ENCODE data around the gene PDE4D.
"Not testable (repeated sequence)": the region's sequence is repeated elsewhere in the genome, so short reads cannot be mapped to it uniquely, and the experiment has no call there.

The PDE4D gene

GRCh38 chr5:59799668-59800346 lies 93.7 kb downstream of the PDE4D start:
- no peak for DNase-seq (ENCODE audit: low read depth)

- no peak for DNase-seq (ENCODE audit: low read depth)
Measured at GRCh38 chr5:59798862-59799667, 94.5 kb downstream of the PDE4D start.

GRCh38 chr5:59795141-59795540 lies 98.4 kb downstream of the PDE4D start:
- no peak for DNase-seq (ENCODE audit: low read depth)

- DNase-seq (ENCODE audit: low read depth) = no peak
Measured at GRCh38 chr5:59792983-59793585, 100.4 kb downstream of the PDE4D start.

GRCh38 chr5:59791617-59792016 lies 101.9 kb downstream of the PDE4D start:
- DNase-seq (ENCODE audit: low read depth) = no peak

- no peak for DNase-seq (ENCODE audit: low read depth)
Measured at GRCh38 chr5:59790776-59791475, 102.6 kb downstream of the PDE4D start.

GRCh38 chr5:59790376-59790775 lies 103.2 kb downstream of the PDE4D start:
- DNase-seq (ENCODE audit: low read depth) = no peak

- DNase-seq (ENCODE audit: low read depth) = no peak
Measured at GRCh38 chr5:59789894-59790293, 103.6 kb downstream of the PDE4D start.

GRCh38 chr5:59789197-59789596 lies 104.3 kb downstream of the PDE4D start:
- no peak for DNase-seq (ENCODE audit: low read depth)

- no peak for DNase-seq (ENCODE audit: low read depth)
Measured at GRCh38 chr5:59786334-59786805, 107.2 kb downstream of the PDE4D start.

- DNase-seq (ENCODE audit: low read depth) = no peak
Measured at GRCh38 chr5:59785676-59786333, 107.7 kb downstream of the PDE4D start.

- not testable (repeated sequence) for DNase-seq (ENCODE audit: low read depth)
Measured at GRCh38 chr5:59784708-59785107, 108.8 kb downstream of the PDE4D start.

- DNase-seq (ENCODE audit: low read depth) = no peak
Measured at GRCh38 chr5:59783264-59783663, 110.3 kb downstream of the PDE4D start.

- DNase-seq (ENCODE audit: low read depth) = no peak
Measured at GRCh38 chr5:59782856-59783255, 110.7 kb downstream of the PDE4D start.

GRCh38 chr5:59779453-59779852 lies 114.1 kb downstream of the PDE4D start:
- DNase-seq (ENCODE audit: low read depth) = no peak

- DNase-seq (ENCODE audit: low read depth) = no peak
Measured at GRCh38 chr5:59777028-59777427, 116.5 kb downstream of the PDE4D start.

- DNase-seq (ENCODE audit: low read depth) = no peak
Measured at GRCh38 chr5:59773294-59773693, 120.2 kb downstream of the PDE4D start.

- DNase-seq (ENCODE audit: low read depth) = no peak
Measured at GRCh38 chr5:59772757-59773156, 120.8 kb downstream of the PDE4D start.

GRCh38 chr5:59772206-59772605 lies 121.3 kb downstream of the PDE4D start:
- DNase-seq (ENCODE audit: low read depth) = no peak

GRCh38 chr5:59770953-59771352 lies 122.6 kb downstream of the PDE4D start:
- DNase-seq (ENCODE audit: low read depth) = no peak

GRCh38 chr5:59769832-59770231 lies 123.7 kb downstream of the PDE4D start:
- DNase-seq (ENCODE audit: low read depth) = no peak

- no peak for DNase-seq (ENCODE audit: low read depth)
Measured at GRCh38 chr5:59769041-59769360, 124.5 kb downstream of the PDE4D start.

All from activated T-helper 1 cell treated with Interleukin-2 at 50 U/mL for 16 hours (primary cell).